Measurements from ENCODE around the gene EHMT1. TPM values are rescaled to one million over a fixed set of nuclear protein-coding genes. Genes with fewer than 3 reads are reported as not detected.

EHMT1 gene
- total RNA-seq, 1 donor from 2014 or later: 95.9 TPM

DNA sequence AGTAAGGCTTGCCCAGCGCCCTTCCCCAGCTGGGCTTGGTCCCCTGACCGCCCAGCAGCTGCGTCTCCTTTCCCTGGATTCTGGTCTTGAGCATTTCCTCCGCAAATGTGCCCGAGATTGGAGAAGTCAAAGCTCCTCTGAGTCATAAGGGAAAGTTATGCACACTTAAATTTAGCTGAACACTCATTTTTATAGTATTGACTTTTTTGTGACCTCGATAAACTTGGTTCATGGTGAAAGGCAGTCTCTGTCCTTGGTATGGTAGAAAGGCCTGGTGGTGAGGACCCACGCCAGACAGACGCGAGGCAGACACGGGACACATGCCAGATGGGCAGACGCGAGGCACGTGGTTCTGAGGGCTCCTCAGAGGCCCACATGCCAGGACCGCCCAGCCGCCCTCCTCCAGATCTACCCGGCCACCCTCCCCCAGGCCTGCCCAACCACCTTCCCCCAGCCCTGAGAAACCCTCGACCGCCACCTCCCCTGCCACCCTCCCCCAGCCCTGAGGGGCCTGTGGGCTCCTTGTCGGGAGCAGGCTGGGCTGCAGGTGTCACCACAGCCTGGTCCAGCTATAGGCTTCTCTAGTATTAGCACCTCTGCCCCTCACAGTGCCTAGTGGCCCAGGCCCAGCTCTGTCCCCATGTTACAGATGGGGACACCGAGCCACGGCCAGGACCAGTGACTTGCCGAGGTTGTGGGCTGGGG, 197.9 kb downstream of the EHMT1 start:
- intact Hi-C loops (cut with micrococcal nuclease): no loop called here

GRCh38 chr9:137817236-137818200, 198.7 kb downstream of the EHMT1 start:
- intact Hi-C loops (cut with micrococcal nuclease): no loop called here

DNA sequence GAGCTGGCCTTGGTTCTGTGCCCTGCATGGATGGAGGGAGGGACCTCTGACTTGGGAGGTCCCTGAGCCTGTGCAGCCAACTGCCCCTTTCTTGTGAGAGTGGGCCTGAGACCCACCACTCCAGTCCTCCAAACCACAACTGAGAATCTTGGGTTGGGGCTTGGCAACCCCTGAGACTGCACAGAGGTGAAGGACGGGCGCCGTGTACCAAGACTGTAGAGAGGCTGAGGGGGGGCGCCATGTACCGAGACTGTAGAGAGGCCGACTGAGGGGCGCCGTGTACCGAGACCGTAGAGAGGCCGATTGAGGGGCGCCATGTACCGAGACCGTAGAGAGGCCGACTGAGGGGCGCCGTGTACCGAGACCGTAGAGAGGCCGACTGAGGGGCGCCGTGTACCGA, 199.5 kb downstream of the EHMT1 start:
- intact Hi-C loops (cut with micrococcal nuclease): no loop called here

- intact Hi-C loops (cut with micrococcal nuclease): no loop called here
Measured at GRCh38 chr9:137820161-137820855, 201.5 kb downstream of the EHMT1 start.

DNA sequence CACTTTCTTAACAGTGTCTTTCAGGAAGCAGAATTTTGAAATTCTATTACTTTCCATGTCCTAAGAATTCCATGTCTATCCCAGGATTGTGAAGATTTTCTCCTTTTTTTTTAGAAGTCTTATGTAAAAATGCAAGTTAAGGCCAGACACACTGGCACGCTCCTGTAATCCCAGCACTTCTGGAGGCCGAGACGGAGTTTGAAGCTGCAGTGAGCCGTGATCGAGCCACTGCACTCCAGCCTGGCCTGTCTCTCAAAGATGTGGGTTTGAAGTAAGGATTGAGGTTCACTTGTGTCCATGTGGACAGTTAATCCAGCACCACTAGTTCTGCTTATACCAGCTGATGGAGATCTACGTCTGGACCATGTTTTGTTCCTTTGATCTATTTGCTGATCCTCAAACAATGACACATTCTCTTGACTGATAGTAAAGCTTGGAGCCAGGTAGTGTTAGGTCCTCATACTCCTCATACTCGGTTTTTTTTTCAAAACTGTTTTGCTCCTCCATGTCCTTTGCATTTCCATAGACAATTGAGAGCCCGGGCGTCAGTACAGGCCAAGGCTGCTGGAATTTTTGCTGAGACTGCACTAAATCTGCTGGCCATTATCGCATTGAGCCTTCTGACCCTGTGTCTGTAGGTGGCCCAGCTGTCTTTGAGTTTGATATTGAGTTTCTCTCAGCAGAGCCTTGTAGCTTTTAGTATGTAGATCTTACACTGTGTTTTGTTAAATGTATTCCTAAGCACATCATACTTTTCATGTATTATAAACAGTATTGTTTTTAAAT, 205.4 kb downstream of the EHMT1 start:
- intact Hi-C loops (cut with micrococcal nuclease): no loop called here

DNA sequence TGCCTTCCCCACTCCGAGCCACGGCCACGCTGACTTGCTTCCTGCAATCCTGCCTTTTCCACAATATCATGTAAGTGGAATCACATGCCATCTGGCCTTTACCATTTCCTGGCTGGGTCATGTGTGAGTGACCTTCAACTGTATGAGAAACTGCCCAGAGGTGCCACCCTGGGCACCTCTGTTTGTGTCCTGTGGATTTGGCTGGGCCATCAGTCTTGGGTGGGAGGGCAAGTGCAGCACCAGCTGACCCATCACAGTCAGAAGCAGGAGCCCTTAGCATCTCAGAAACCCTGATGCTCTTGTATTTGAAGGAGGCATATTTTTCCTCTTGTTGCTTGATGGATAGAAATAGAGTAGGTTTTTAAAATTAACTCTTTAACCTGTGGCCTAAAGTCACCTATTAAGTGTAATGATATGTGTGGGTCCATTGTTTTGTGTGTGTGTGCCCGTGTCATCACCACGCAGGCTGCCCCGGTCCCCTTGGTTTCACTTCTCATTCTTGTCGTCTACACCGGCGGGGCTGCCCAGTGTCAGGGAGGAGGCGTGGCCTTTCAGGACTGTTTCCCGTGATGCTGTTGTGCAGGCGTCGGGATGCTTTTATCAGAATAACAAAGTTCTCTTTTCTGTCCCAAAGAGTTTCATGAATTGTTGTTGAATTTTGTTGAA, 206.7 kb downstream of the EHMT1 start:
- intact Hi-C loops (cut with micrococcal nuclease): no loop called here

DNA sequence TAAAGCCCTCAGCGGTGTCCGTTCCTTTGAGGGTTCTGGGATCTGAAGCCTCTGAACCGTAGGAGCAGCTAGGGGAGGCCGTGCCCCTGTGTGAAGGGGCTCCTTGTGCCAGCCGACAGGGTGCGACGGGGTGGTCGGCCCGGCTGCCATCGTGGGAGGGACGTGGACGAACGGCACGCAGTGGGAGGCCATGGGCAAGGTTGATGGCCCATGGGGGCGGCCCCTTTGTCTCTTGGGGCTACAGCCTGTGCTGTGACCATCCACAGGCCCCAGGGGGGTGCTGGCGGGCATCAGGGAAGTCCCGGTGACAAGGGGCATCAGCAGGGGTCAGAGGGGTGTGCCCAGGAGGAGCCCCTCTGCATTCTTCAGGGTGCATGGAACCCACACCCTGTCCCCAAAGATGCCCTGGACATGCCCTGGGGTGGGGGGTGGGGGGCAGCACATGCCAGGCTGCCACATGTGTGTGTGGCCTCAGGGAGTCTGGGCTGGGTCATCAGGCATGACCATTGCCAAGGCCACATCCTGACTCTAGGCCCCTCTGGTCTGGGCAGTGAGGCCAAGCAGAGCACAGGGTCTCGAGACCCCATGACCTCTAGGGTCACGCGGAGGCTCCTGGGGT, 209.2 kb downstream of the EHMT1 start:
- intact Hi-C loops (cut with micrococcal nuclease): no loop called here

GRCh38 chr9:137828527-137829259, 209.9 kb downstream of the EHMT1 start:
- intact Hi-C loops (cut with micrococcal nuclease): no loop called here

GRCh38 chr9:137829260-137829996, 210.6 kb downstream of the EHMT1 start:
- intact Hi-C loops (cut with micrococcal nuclease): no loop called here

DNA sequence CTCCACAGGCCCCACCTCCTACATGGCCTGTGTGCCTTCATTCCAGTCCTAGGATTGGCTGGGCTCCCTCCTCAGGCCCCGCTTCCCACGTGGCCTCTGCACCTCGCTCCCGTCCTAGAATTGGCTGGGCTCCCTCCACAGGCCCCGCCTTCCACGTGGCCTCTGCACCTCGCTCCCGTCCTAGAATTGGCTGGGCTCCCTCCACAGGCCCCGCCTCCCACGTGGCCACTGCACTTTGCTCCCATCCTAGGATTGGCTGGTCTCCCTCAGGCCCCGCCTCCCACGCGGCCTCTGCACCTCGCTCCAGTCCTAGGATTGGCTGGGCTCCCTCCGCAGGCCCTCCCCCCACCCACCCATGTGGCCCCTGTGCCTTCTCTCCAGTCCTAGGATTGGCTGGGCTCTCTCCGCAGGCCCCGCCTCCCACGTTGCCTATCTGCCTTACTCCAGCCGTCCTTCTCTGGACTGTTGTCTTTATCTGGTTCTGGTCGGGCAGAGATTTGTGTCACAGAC, 213.4 kb downstream of the EHMT1 start:
- intact Hi-C loops (cut with micrococcal nuclease): no loop called here

- intact Hi-C loops (cut with micrococcal nuclease): no loop called here
Measured at GRCh38 chr9:137832830-137833590, 214.2 kb downstream of the EHMT1 start.

- intact Hi-C loops (cut with micrococcal nuclease): no loop called here
Measured at GRCh38 chr9:137833721-137834613, 215.2 kb downstream of the EHMT1 start.

GRCh38 chr9:137834846-137835546, 216.2 kb downstream of the EHMT1 start:
- intact Hi-C loops (cut with micrococcal nuclease): no loop called here

DNA sequence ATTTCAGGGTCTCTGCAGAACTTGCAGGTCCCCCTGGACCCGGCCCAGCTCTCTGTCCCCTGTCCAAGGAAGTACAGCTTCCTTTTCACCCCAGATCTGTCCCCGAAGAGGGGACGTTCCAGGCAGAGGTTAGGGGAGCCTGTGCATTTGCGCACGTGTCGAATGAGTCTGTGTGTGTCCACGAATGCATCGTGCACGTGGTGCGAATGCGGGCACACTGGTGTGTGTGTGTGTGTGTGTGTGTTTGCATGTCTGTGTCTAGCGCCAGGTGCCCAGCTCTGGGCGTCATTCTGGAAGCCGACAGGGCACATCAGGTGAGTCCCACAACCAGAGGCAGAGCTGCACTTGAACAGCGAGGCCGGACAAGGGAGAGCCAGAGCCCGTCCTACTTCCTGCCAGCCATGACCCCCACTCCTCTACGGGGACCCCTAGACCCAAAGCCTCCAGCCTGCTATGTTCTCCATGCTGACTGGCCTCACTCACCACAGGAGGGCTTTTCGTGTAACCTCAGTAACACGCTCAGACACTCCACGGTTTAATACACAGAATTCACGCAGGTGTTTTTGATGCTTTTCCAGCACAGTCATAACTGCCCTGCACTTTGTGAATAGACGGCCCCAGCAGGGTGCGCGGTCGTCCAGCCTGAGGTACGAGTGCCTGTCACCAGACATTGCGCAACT, 217.5 kb downstream of the EHMT1 start:
- intact Hi-C loops (cut with micrococcal nuclease): no loop called here

DNA sequence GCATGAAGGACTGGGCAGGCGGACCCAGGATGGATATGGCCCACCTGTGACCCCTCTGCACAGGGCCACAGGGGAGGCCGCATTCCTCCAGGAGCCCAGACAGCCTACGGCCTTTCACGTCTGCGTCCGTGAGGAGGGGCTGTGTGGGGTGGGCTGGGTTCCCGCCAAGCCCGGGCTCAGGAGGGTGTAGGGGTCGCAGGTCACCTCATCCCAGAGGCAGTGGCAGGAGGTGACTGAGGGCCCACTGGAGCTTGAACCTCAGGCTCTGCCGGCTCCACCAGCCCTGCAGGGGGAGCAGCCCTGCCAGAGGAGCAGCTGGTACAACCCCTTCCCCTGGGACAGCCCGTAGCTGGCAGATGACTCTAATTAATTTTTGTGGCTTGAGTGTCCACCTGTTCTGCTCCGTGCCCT, 218.0 kb downstream of the EHMT1 start:
- intact Hi-C loops (cut with micrococcal nuclease): no loop called here

Measured in T-helper 2 cell treated with Interferon-gamma antibody and Interleukin-4, amounts not matched to agents 100 ng/mL and 5 ng/mL, for 36 hours (primary cell).